Daoy (cell line): ENCODE measurements around the gene GABARAPL2. TPM values are rescaled to one million over a fixed set of nuclear protein-coding genes. Genes with fewer than 3 reads are reported as not detected.
"Not testable (repeated sequence)": the region's sequence is repeated elsewhere in the genome, so short reads cannot be mapped to it uniquely, and the experiment has no call there.

Experiments used
- DNase-seq: peaks from one replicate; pipeline ENCODE4 v3.0.0-alpha.2; 2015; ENCODE audit warnings: low read depth
- total RNA-seq: library from RNA; depleted of rRNA; stranded (reverse); fragments of >200 nt; shearing (Covaris generic); gene quantifications from 2 replicates; pipeline ENCODE4 v1.2.3, GENCODE V29; 2014; rRNA removed

Gene GABARAPL2, protein sequence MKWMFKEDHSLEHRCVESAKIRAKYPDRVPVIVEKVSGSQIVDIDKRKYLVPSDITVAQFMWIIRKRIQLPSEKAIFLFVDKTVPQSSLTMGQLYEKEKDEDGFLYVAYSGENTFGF
- 15.5 and 26.6 TPM in 2 replicates for total RNA-seq

- peak; percentile 81 for DNase-seq
Measured at GRCh38 chr16:75566040-75566757, at the start of gene GABARAPL2. TSS of gene GABARAPL2 (plus strand) at chr16:75566379. CDS start at chr16:75566487, 108 bp downstream.

DNA sequence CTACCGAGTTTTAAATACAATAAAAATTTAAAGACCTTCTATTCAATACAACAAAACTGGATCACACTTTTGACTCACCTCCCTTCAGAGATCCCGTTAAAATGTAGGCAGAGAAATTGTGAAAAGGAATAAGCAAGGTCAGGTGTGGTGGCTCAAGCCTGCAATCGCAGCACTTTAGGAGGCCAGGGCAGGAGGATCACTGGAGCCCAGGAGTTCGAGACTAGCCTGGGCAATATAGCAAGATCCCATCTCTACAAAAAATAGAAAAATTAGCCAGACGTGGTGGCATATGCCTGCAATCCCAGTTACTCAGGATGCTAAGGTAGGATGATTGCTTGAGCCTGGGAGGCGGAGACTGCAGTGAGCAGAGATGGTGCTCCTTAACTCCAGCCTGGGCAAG is 47.0 kb upstream of the GABARAPL2 start:
- DNase-seq, result no peak

DNA sequence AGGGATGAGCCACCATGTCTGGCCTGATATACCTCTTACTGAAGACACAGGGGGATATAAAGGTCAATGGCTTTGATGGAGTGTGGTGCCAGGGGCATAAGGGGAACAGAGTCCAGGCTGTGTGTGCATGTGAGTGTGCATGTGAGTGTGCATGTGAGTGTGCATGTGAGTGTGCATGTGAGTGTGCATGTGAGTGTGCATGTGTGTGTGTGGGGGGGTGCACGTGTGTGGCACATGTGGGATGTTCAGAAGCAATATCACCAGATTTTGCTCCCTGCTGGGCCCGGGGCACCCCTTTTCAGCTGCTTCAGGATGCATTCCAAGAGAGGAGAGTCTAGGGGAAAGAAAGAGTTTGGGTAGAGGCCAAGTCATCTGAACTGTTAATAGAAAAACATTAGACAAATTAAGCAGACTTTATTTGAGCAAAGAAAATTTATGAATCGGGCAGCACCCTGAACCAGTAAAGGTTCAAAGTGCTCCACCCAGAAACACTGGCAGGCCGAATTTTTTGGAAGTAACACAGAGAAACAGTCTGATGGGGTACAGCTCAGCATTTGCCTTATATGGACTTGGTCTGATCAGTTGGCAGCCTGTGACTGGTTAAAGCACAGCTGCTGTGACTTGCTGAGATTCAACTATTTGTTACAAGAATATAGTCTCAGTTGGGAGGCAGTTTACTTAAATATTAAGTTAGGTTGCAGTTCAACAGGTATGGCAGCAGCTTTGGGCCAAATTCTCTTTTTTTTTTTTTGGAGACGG is 40.0 kb upstream of the GABARAPL2 start:
- no peak for DNase-seq

GRCh38 chr16:75527825-75528299 is 38.3 kb upstream of the GABARAPL2 start:
- no peak for DNase-seq

GRCh38 chr16:75529056-75529905 is 36.9 kb upstream of the GABARAPL2 start:
- no peak for DNase-seq

GRCh38 chr16:75529959-75530358 is 36.2 kb upstream of the GABARAPL2 start:
- DNase-seq, result no peak

DNA sequence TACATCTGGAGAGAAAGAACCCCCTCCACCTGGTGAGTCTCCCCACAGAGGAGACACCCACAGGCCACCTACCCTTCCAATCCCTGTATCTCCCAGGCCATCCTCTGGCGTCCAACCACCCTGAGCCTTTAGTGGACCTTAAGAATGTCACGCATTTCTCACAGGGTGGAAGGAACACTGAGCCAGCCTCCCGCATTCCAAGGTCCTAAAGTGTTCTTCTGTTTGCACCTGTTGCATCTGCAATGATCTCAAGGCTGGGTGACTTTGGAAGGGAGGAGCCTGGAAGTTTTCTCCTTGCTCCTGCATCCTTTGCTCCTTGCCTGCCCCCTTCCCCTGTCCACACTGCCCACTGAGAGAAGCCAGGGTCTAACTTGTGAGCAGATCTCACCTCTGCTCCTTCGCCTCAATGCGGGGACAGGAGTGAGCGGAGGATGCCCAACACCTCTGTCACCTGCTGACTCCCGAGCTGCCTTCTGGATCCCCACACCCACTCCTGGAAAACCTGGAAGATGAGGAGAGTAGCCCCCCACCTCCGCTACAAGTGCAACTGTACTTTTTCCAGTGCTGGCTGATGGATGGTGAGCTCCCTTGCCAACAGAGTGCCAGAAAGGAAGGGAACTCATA is 33.9 kb upstream of the GABARAPL2 start:
- DNase-seq, result no peak

DNA sequence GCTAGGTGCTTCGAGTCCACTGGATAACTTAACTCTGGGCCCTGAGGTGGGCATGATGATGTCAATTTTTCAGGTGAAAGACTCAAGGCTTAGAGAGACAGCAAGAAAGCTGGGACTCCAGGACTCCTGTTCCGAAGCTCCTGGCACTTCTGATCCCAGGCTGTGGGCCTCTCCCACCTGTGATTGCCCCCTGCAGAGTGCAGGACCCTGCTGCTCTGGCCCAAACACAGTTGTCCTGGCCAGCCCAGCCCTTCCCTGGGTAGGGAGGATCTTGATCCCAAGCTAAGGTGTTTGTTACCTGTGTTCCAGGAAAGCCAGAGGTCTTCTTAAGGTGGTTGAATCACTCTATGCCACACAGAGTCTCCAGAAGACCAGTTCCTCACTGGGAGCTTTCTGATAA is 33.4 kb upstream of the GABARAPL2 start:
- no peak for DNase-seq

GRCh38 chr16:75534560-75535205 is 31.5 kb upstream of the GABARAPL2 start:
- DNase-seq, result no peak

DNA sequence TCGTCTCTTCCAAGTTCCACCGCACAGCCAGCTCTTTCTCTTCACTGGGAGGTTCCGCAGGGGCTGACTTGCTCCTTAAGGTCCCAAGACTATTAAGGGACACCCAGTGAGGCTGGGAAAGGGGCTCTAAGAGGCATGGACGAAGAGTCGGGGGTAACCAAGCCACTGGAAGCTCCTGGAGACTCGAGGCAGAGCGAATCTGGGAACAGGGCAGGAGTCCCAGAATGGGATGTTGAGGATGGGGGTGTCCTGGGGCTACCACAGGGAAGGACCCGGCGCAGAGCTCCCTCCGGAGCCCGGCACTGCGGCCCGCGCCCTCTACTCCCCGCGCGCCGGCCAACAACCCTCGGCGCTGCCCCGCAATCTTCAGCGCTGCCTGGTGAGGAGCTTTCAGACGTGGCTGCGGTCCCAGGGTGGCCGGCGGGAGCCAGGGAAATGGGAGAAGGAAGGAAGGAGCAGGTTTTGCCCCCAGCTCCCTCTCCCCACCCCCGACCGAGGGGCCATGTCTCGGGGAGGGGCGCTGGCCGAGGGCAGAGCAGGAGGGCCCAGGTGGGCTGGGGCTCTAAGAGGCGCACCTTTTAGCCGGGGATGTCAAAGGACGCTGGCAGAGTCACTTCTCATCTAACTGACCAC is 30.9 kb upstream of the GABARAPL2 start:
- DNase-seq, result no peak

DNA sequence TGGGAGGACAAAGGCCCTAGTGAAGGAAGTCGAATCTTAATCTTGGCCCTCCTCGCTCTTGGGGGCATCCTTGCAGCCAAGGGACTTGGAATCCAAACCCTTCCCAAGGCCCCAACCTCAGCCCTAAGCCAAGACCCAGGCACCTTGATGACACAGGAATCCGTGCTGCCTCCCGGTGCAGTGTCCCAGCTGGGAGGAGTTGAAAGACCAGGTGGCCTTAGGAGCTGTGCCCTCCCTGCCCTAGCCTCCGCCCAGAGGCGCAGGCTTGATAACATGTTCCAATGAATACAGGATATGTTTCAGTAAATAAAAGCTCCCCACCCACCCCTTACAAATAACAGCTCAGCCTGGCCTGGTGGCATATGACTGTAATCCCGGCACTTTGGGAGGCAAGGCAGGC is 30.3 kb upstream of the GABARAPL2 start, which contains the start of gene CHST5:
CHST5 (minus strand) TSS at position 208 of the 400 bp plus-strand sequence. CDS start 5,724 bp downstream, outside the sequence.
- DNase-seq, result no peak

GRCh38 chr16:75537776-75538175 is 28.4 kb upstream of the GABARAPL2 start:
- no peak for DNase-seq

GRCh38 chr16:75538882-75539565 is 27.2 kb upstream of the GABARAPL2 start:
- not testable (repeated sequence) for DNase-seq

- DNase-seq, result no peak
Measured at GRCh38 chr16:75541236-75541635, 24.9 kb upstream of the GABARAPL2 start.

DNA sequence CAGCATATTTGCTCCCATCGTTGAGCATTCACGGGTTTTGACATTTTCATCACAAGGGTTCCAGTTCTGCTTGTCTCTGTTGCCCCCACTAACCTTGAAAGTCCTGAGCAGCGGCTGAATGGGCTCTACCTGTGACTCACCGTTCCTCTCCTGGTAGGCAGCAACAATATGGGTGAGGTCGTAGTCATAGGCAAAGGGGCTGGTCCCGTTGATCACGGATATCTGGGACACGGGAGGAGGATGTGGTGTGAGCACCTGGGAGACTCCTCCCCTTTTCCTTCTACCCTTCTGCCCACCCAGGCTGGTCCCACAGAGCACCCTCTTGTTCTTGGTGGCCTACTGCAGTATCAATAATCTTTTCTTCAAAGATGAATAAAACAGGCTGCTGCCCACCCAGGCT is 23.7 kb upstream of the GABARAPL2 start:
- DNase-seq, result not testable (repeated sequence)

GRCh38 chr16:75545879-75546278 is 20.3 kb upstream of the GABARAPL2 start:
- not testable (repeated sequence) for DNase-seq

DNA sequence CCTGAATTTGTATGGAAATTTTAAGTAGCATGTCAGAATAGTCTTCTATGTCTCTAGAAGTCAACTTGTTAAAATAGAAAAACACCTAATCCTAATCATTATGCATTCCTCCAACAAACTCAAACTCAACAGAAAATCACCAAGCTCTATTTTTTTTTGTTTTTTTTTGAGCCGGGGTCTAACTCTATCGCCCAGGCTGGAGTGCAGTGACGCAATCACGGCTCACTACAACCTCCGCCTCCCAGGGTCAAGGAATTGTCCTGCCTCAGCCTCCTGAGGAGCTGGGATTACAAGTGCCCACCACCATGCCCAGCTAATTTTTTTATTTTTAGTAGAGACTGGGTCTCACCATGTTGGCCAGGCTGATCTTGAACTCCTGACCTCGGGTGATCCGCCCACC is 19.9 kb upstream of the GABARAPL2 start:
- DNase-seq, result peak; percentile 19

DNA sequence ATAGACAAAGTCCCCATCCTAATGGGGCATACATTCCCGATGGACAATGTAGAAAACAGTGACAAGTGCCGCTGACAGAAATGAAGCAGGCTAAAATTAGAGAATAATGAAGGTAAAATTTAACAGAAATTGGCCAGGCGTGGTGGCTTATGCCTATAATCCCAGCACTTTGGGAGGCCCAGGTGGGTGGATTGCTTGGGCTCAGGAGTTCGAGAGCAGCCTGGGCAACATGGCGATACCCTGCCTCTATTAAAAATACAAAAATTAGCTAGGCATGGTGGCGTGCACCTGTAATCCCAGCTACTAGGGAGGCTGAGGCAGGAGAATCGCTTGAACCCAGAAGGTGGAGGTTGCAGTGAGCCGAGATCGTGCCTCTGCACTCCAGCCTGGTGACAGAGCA is 17.7 kb upstream of the GABARAPL2 start:
- not testable (repeated sequence) for DNase-seq

GRCh38 chr16:75550211-75550662 is 15.9 kb upstream of the GABARAPL2 start:
- peak; percentile 77 for DNase-seq
